Urinary bladder (tissue), 4 donors: Measurements from ENCODE around the gene POLA2. TPM values are rescaled to one million over a fixed set of nuclear protein-coding genes. Genes with fewer than 3 reads are reported as not detected.
"Not testable (repeated sequence)": the region's sequence is repeated elsewhere in the genome, so short reads cannot be mapped to it uniquely, and the experiment has no call there.

Experiments used
- DNase-seq: peaks from one replicate; pipeline ENCODE4 v3.0.0-alpha.2; 2015; ENCODE audit errors: extremely low spot score
- H3K27ac ChIP-seq: one replicate; pipeline ENCODE4 v1.5.1; 2013; ENCODE audit warnings: low read depth, mild to moderate bottlenecking, moderate library complexity
- H3K36me3 ChIP-seq: one replicate; pipeline ENCODE4 v1.6.1; 2013; ENCODE audit warnings: mild to moderate bottlenecking, moderate library complexity; ENCODE audit not compliant: insufficient read depth
- H3K4me1 ChIP-seq: one replicate; pipeline ENCODE4 v1.6.1; 2013; ENCODE audit warnings: mild to moderate bottlenecking, moderate library complexity; ENCODE audit not compliant: insufficient read depth
- H3K4me3 ChIP-seq: one replicate; pipeline ENCODE4 v1.5.1; 2013; ENCODE audit warnings: low read depth, low read length
- WGBS: extraction: QIAGEN DNeasy Blood & Tissue Kit; methylation state at CpG from one replicate; pipeline ENCODE4 v1.1.7; 2013; 5-methylcytosine and 5-hydroxymethylcytosine counted together
- polyA plus RNA-seq: library from polyadenylated mRNA; stranded (reverse); fragments of 200-250 nt; gene quantifications from one replicate; pipeline ENCODE4 v1.2.3, GENCODE V29; 2013
- total RNA-seq: library from RNA; depleted of rRNA; stranded (reverse); fragments of >200 nt; gene quantifications from one replicate; pipeline ENCODE4 v1.2.3, GENCODE V29; 2014
- donor health status: healthy with polysubstance abuse.
- donor health status: healthy.

POLA2 gene
- total and polyA plus RNA-seq, 2 donors, result 10.3 to 10.7 TPM

- Histone ChIP-seq H3K4me3 (no peak overlapping the region), H3K27ac (no peak overlapping the region), H3K36me3 (no peaks in the 10 kb centered on the region), H3K4me1 (no peaks in the 10 kb centered on the region)
- WGBS, result 5% methylated on average over 13 of the region's 13 CpGs
- DNase-seq, result no peak
Observed at GRCh38 chr11:65329944-65330403, 68.2 kb downstream of the POLA2 start.

- Histone ChIP-seq H3K36me3 (no peaks in the 10 kb centered on the region), H3K4me1 (no peaks in the 10 kb centered on the region), H3K4me3 (no peak overlapping the region), H3K27ac (no peak overlapping the region)
- WGBS, result 81% methylated on average over 7 of the region's 7 CpGs
- DNase-seq, result no peak
Observed at GRCh38 chr11:65330544-65330943, 68.8 kb downstream of the POLA2 start.

GRCh38 chr11:65332591-65332990 is 70.8 kb downstream of the POLA2 start:
- H3K27ac ChIP-seq, H3K4me1 ChIP-seq, DNase-seq, H3K4me3 ChIP-seq, H3K36me3 ChIP-seq: not testable (repeated sequence)
- WGBS, result 81% methylated on average over 9 of the region's 9 CpGs

GRCh38 chr11:65334696-65335295 is 73.0 kb downstream of the POLA2 start:
- no peak for DNase-seq
- Histone ChIP-seq H3K4me1 (no peaks in the 10 kb centered on the region), H3K27ac (no peak overlapping the region), H3K36me3 (no peaks in the 10 kb centered on the region), H3K4me3 (peak overlapping the region; percentile 91)
- WGBS, result 15% methylated on average over 5 of the region's 5 CpGs

DNA sequence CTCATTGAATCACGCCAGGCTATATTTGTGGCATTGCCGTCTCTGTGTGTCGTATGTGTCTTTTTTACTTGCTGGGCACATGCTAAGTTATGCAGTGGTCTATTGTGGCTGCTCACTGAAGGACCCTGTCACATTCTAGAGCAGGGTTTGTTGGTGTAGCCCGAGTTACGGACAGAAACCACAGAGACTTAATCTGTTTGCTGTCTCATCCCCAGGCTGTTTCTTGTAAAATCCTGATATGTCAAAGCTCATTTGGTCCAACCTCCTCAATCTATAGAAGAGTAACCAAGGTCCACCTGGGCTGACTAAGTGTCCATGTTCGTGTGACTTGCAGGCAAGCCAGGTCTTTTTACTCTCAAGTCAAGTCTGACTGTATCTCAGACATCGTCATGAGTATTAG is 76.9 kb downstream of the POLA2 start:
- Histone ChIP-seq H3K4me1 (no peaks in the 10 kb centered on the region), H3K27ac (no peak overlapping the region), H3K36me3 (peaks cover 6% of the 10 kb centered on the region), H3K4me3 (no peak overlapping the region)
- DNase-seq, result no peak
- 82% methylated on average over 7 of the region's 7 CpGs for WGBS

GRCh38 chr11:65340226-65340625 is 78.5 kb downstream of the POLA2 start:
- H3K27ac ChIP-seq, result no peak overlapping the region
- no peaks in the 10 kb centered on the region for H3K4me1 ChIP-seq
- no peak overlapping the region for H3K4me3 ChIP-seq
- 94% methylated on average over 11 of the region's 11 CpGs for WGBS
- DNase-seq, result no peak
- H3K36me3 ChIP-seq, result peaks cover 12% of the 10 kb centered on the region

DNA sequence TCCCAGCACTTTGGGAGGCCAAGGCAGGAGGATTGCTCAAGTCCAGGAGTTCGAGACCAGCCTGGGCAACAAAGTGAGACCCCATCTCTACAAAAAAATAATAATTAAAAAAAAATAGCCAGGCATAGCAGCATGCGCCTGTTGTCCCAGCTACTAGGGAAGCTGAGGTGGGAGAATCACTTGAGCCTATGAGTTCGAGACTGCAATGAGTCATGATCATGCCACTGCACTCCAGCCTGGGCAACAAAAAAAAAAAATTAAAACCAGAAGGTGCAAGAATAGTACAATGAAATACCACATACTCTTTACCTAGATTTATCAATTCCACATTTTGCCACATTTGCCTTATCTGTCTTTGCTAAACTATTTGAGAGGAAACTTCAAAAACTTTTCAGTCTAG is 80.1 kb downstream of the POLA2 start:
- WGBS, result 96% methylated on average over 3 of the region's 3 CpGs

More for the DNA sequence above, 80.1 kb downstream of the POLA2 start:
- DNase-seq, result no peak
- H3K27ac ChIP-seq, result no peak overlapping the region
- peaks cover 17% of the 10 kb centered on the region for H3K36me3 ChIP-seq
- H3K4me3 ChIP-seq, result no peak overlapping the region
- no peaks in the 10 kb centered on the region for H3K4me1 ChIP-seq

Other genes starting within 250 kb of the POLA2 start
- 37.9 TPM for gene ARL2, start 247.8 kb upstream of the POLA2 start, total RNA-seq
- 170 TPM for gene ARL2, start 247.8 kb upstream of the POLA2 start, polyA plus RNA-seq
- gene SNX15, start 234.5 kb upstream of the POLA2 start, total RNA-seq, result 9.4 TPM
- gene SNX15, start 234.5 kb upstream of the POLA2 start, polyA plus RNA-seq, result 34.5 TPM
- 3.0 TPM for gene SAC3D1, start 220.8 kb upstream of the POLA2 start, total RNA-seq
- gene SAC3D1, start 220.8 kb upstream of the POLA2 start, polyA plus RNA-seq, result 14.7 TPM
- gene NAALADL1, start 203.4 kb upstream of the POLA2 start, total RNA-seq, result 11.7 TPM
- 38.1 TPM for gene NAALADL1, start 203.4 kb upstream of the POLA2 start, polyA plus RNA-seq
- gene CDCA5, start 177.9 kb upstream of the POLA2 start, total RNA-seq, result 3.9 TPM
- 1.2 TPM for gene CDCA5, start 177.9 kb upstream of the POLA2 start, polyA plus RNA-seq
- gene ZFPL1, start 177.7 kb upstream of the POLA2 start, total RNA-seq, result 14.6 TPM
- gene ZFPL1, start 177.7 kb upstream of the POLA2 start, polyA plus RNA-seq, result 50.8 TPM
- gene VPS51, start 165.7 kb upstream of the POLA2 start, total RNA-seq, result 107 TPM
- 167 TPM for gene VPS51, start 165.7 kb upstream of the POLA2 start, polyA plus RNA-seq
- 9.6 TPM for gene TM7SF2, start 150.1 kb upstream of the POLA2 start, total RNA-seq
- gene TM7SF2, start 150.1 kb upstream of the POLA2 start, polyA plus RNA-seq, result 12.1 TPM
- 2.6 TPM for gene ZNHIT2, start 144.3 kb upstream of the POLA2 start, total RNA-seq
- gene ZNHIT2, start 144.3 kb upstream of the POLA2 start, polyA plus RNA-seq, result 19.8 TPM
- 177 TPM for gene FAU, start 139.8 kb upstream of the POLA2 start, total RNA-seq
- gene FAU, start 139.8 kb upstream of the POLA2 start, polyA plus RNA-seq, result 1,282 TPM
- 26.8 TPM for gene MRPL49, start 139.6 kb upstream of the POLA2 start, total RNA-seq
- gene MRPL49, start 139.6 kb upstream of the POLA2 start, polyA plus RNA-seq, result 55.6 TPM
- gene SYVN1, start 127.4 kb upstream of the POLA2 start, total RNA-seq, result 16.2 TPM
- gene SYVN1, start 127.4 kb upstream of the POLA2 start, polyA plus RNA-seq, result 29.3 TPM
- not detected for gene SPDYC, start 91.7 kb upstream of the POLA2 start, total RNA-seq
- not detected for gene SPDYC, start 91.7 kb upstream of the POLA2 start, polyA plus RNA-seq
- 94.3 TPM for gene CAPN1, start 80.0 kb upstream of the POLA2 start, total RNA-seq
- gene CAPN1, start 80.0 kb upstream of the POLA2 start, polyA plus RNA-seq, result 123 TPM
- gene CDC42EP2, start 52.9 kb downstream of the POLA2 start, total RNA-seq, result 17.6 TPM
- 30.1 TPM for gene CDC42EP2, start 52.9 kb downstream of the POLA2 start, polyA plus RNA-seq
- gene DPF2, start 71.9 kb downstream of the POLA2 start, total RNA-seq, result 29.3 TPM
- gene DPF2, start 71.9 kb downstream of the POLA2 start, polyA plus RNA-seq, result 55.2 TPM
- gene TIGD3, start 92.8 kb downstream of the POLA2 start, total RNA-seq, result 0.11 TPM
- gene TIGD3, start 92.8 kb downstream of the POLA2 start, polyA plus RNA-seq, result 0.16 TPM
- gene SLC25A45, start 120.7 kb downstream of the POLA2 start, total RNA-seq, result 5.0 TPM
- 4.3 TPM for gene SLC25A45, start 120.7 kb downstream of the POLA2 start, polyA plus RNA-seq
- 17.3 TPM for gene FRMD8, start 124.7 kb downstream of the POLA2 start, total RNA-seq
- 26.3 TPM for gene FRMD8, start 124.7 kb downstream of the POLA2 start, polyA plus RNA-seq
- gene NEAT1, start 160.8 kb downstream of the POLA2 start, total RNA-seq, result 104 TPM
- gene NEAT1, start 160.8 kb downstream of the POLA2 start, polyA plus RNA-seq, result 450 TPM
- gene MALAT1, start 237.1 kb downstream of the POLA2 start, total RNA-seq, result 27,753 TPM
- 141 TPM for gene MALAT1, start 237.1 kb downstream of the POLA2 start, polyA plus RNA-seq